GM12878 (cell line): ENCODE data around the gene CELF2. TPM values are rescaled to one million over a fixed set of nuclear protein-coding genes. Genes with fewer than 3 reads are reported as not detected.

ENCODE experiments used
- ATAC-seq: fragments of 200-7000 bp; cut with Tn5 transposase; 3 replicates; pipeline ENCODE4 v1.9.1; 2020; ENCODE audit warnings: mild to moderate bottlenecking, moderate library complexity
- BruUV-seq: library from RNA; stranded (reverse); fragments of 400-500 nt; replicated peaks from 2 replicates; lab custom pipeline; 2021; lab: Mats Ljungman, UMichigan
- CTCF ChIA-PET: fragments of 300-600 bp; sonication (Branson Sonifier 250); formaldehyde crosslinking; extraction: SDS; loops from one replicate; lab custom pipeline; 2021; ENCODE audit warnings: inconsistent platforms; lab: Yijun Ruan, JAX
- POLR2A ChIA-PET: fragments of 350-600 bp; formaldehyde crosslinking; extraction: SDS; loops from one replicate; lab custom pipeline; 2021; ENCODE audit warnings: inconsistent platforms; lab: Charles Lee
- RAD21 ChIA-PET: fragments of 300-600 bp; sonication (Branson Sonifier 250); formaldehyde crosslinking; loops from one replicate; lab custom pipeline; 2023; ENCODE audit warnings: antibody characterized with exemption; ENCODE audit not compliant: unreplicated experiment; lab: Charles Lee
- SMC1A ChIA-PET: fragments of 300-600 bp; sonication (Branson Sonifier 250); formaldehyde crosslinking; loops from one replicate; lab custom pipeline; 2023; ENCODE audit not compliant: unreplicated experiment, uncharacterized antibody; lab: Charles Lee
- DNase-seq: peaks from one replicate; pipeline ENCODE4 v3.0.0-alpha.2; 2011; ENCODE audit warnings: low read depth, low spot score
- FAIRE-seq: peaks from 3 replicates; lab custom pipeline; 2011; peaks lifted over from hg19 to GRCh38; lab: Jason Lieb, UNC
- H2AFZ ChIP-seq: 2 replicates; pipeline ENCODE4 v1.6.0; 2011; ENCODE audit warnings: low read depth, low read length, control low read depth; ENCODE audit not compliant: control insufficient read depth
- H3K27ac ChIP-seq: 2 replicates; pipeline ENCODE4 v1.5.1; 2011; ENCODE audit warnings: control low read depth; ENCODE audit not compliant: control insufficient read depth, insufficient read depth
- H3K27me3 ChIP-seq, 2 experiments: replicated peaks in 1 of 2; 2 replicates each; pipeline versions ENCODE4 v1.6.0 to v1.6.1; 2011; ENCODE audit warnings: low read length in 1 of 2; ENCODE audit not compliant: control insufficient read depth in 2 of 2, insufficient read depth in 2 of 2
- H3K36me3 ChIP-seq, 2 experiments: 2 replicates each; pipeline ENCODE4 v1.5.1; 2011; ENCODE audit warnings: low read length in 1 of 2; ENCODE audit not compliant: control insufficient read depth in 2 of 2, insufficient read depth in 2 of 2
- H3K4me1 ChIP-seq: 2 replicates; pipeline ENCODE4 v1.6.1; 2011; ENCODE audit warnings: mild to moderate bottlenecking, low read length, moderate library complexity, mixed read lengths; ENCODE audit not compliant: control insufficient read depth, insufficient read depth
- H3K4me2 ChIP-seq: 2 replicates; pipeline ENCODE4 v1.6.0; 2011; ENCODE audit warnings: control low read depth; ENCODE audit not compliant: control insufficient read depth, insufficient read depth
- H3K4me3 ChIP-seq: fragments of 200-600 bp; sonication (generic); 2 replicates; pipeline ENCODE4 v1.5.1; 2016
- H3K79me2 ChIP-seq: 2 replicates; pipeline ENCODE4 v1.6.0; 2011; ENCODE audit warnings: low read length; ENCODE audit not compliant: control insufficient read depth, insufficient read depth
- H3K9ac ChIP-seq: 2 replicates; pipeline ENCODE4 v1.8.0; 2011; ENCODE audit warnings: low read length, control low read depth, mixed read lengths; ENCODE audit not compliant: control insufficient read depth, insufficient read depth
- H3K9me3 ChIP-seq: replicated peaks from 3 replicates; pipeline ENCODE4 v1.5.1; 2011; ENCODE audit warnings: mild to moderate bottlenecking, low read length; ENCODE audit not compliant: control insufficient read depth, insufficient read depth
- H4K20me1 ChIP-seq: 2 replicates; pipeline ENCODE4 v1.6.0; 2011; ENCODE audit not compliant: control insufficient read depth, insufficient read depth
- BCL11A ChIP-seq: IDR thresholded peaks from 2 replicates; pipeline ENCODE4 v1.6.1; 2011; ENCODE audit warnings: low read depth, low read length
- CHD4 ChIP-seq: fragments of 200-600 bp; sonication (generic); IDR thresholded peaks from 2 replicates; pipeline ENCODE4 v1.6.1; 2016; ENCODE audit warnings: mild to moderate bottlenecking
- DPF2 ChIP-seq: fragments of 450-650 bp; IDR thresholded peaks from 2 replicates; pipeline ENCODE4 v1.6.1; 2017; ENCODE audit warnings: mild to moderate bottlenecking
- EZH2 ChIP-seq: IDR thresholded peaks from 2 replicates; pipeline ENCODE4 v1.6.1; 2012; ENCODE audit warnings: low read depth, mild to moderate bottlenecking, control low read depth, inconsistent platforms, low read length, borderline replicate concordance; ENCODE audit not compliant: control insufficient read depth
- FOXK2 ChIP-seq: fragments of 450-650 bp; IDR thresholded peaks from 2 replicates; pipeline ENCODE4 v1.6.1; 2017; ENCODE audit warnings: mild to moderate bottlenecking, moderate library complexity
- JUND ChIP-seq: IDR thresholded peaks from 2 replicates; pipeline ENCODE4 v1.6.1; 2012; ENCODE audit warnings: low read depth, mild to moderate bottlenecking, low read length, improper control_type of control experiment, moderate library complexity
- KAT2A ChIP-seq: conservative IDR thresholded peaks from 2 replicates; pipeline ENCODE4 v1.6.1; 2011; ENCODE audit warnings: low read depth, low read length; ENCODE audit not compliant: control insufficient read depth
- KLF5 ChIP-seq: fragments of 450-650 bp; IDR thresholded peaks from 2 replicates; pipeline ENCODE4 v1.6.1; 2014; ENCODE audit warnings: mild to moderate bottlenecking; ENCODE audit not compliant: partially characterized antibody
- MYB ChIP-seq: fragments of 150-350 bp; IDR thresholded peaks from 2 replicates; pipeline ENCODE4 v1.6.1; 2014; ENCODE audit warnings: mild to moderate bottlenecking, low read depth, low read length, borderline replicate concordance
- NFIC ChIP-seq: IDR thresholded peaks from 2 replicates; pipeline ENCODE4 v1.6.1; 2012; ENCODE audit warnings: low read depth, mild to moderate bottlenecking, inconsistent platforms, low read length, moderate library complexity
- NR2C1 ChIP-seq: fragments of 450-650 bp; IDR thresholded peaks from 2 replicates; pipeline ENCODE4 v1.6.1; 2017; ENCODE audit warnings: antibody characterized with exemption, mild to moderate bottlenecking, moderate library complexity
- PBX3 ChIP-seq: IDR thresholded peaks from 2 replicates; pipeline ENCODE4 v1.6.1; 2011; ENCODE audit warnings: mild to moderate bottlenecking, low read depth, low read length, moderate library complexity; ENCODE audit not compliant: insufficient replicate concordance
- RAD51 ChIP-seq: fragments of 450-650 bp; IDR thresholded peaks from 2 replicates; pipeline ENCODE4 v1.6.1; 2016; ENCODE audit warnings: moderate library complexity, mild to moderate bottlenecking, inconsistent platforms
- SIN3A ChIP-seq: IDR thresholded peaks from 2 replicates; pipeline ENCODE4 v1.6.1; 2012; ENCODE audit warnings: low read depth, low read length, improper control_type of control experiment
- STAT1 ChIP-seq: fragments of 450-650 bp; conservative IDR thresholded peaks from 2 replicates; pipeline ENCODE4 v1.6.1; 2014; ENCODE audit warnings: antibody characterized with exemption, mild to moderate bottlenecking
- TARDBP ChIP-seq: IDR thresholded peaks from 2 replicates; pipeline ENCODE4 v1.6.1; 2016; ENCODE audit warnings: borderline replicate concordance
- YY1 ChIP-seq: IDR thresholded peaks from 2 replicates; pipeline ENCODE4 v1.6.1; 2011; ENCODE audit warnings: low read depth, mild to moderate bottlenecking, low read length
- ZNF384 ChIP-seq: IDR thresholded peaks from 2 replicates; pipeline ENCODE4 v1.6.1; 2012; ENCODE audit warnings: low read depth, mild to moderate bottlenecking, low read length, improper control_type of control experiment, borderline replicate concordance
- ZSCAN29 ChIP-seq: fragments of 450-650 bp; IDR thresholded peaks from 2 replicates; pipeline ENCODE4 v1.6.1; 2017; ENCODE audit warnings: mild to moderate bottlenecking, moderate library complexity
- WGBS: methylation state at CpG from one replicate; pipeline ENCODE4 v1.1.6; 2016; ENCODE audit warnings: low lambda C conversion rate; ENCODE audit not compliant: insufficient replicate concordance, insufficient coverage; ENCODE audit errors: missing lambda C conversion rate; 5-methylcytosine and 5-hydroxymethylcytosine counted together
- in situ Hi-C: fragments of 300-500 bp; cut with MboI; formaldehyde crosslinking; loops from 9 replicates; pipeline ENCODE4 v1.14.3; 2018; ENCODE audit warnings: mixed read lengths
- intact Hi-C: fragments of 100-400 bp; cut with micrococcal nuclease; formaldehyde crosslinking; loops from one replicate; pipeline ENCODE4 v1.14.2; 2022; ENCODE audit not compliant: unreplicated experiment
- polyA plus RNA-seq, 11 experiments: library from polyadenylated mRNA; depleted of rRNA in 4 of 11; unstranded in 6 of 11; stranded (reverse) in 5 of 11; fragments of >200 nt; fragmentation: Nextera tagmentation in 4 of 11; fragmentation: Illumina TruSeq in 1 of 11; extraction: Ambion mirVana in 4 of 11; extraction: Trizol in 1 of 11; gene quantifications; 1 replicate in 1 of 11; 2 replicates in 10 of 11; pipeline versions ENCODE4 v1.2.1 to v1.2.3, GENCODE V29; 2011 to 2016; ENCODE audit warnings: inconsistent platforms in 2 of 11, missing spikeins in 2 of 11, low read depth in 1 of 11
- total RNA-seq, 4 experiments: library from RNA; depleted of rRNA in 3 of 4; stranded (reverse); fragments of >200 nt in 3 of 4; fragmentation: Illumina TruSeq in 1 of 4; extraction: Trizol in 1 of 4; gene quantifications; 2 replicates each; pipeline versions ENCODE4 v1.2.1 to v1.2.3, GENCODE V29; 2013 to 2021
- TF ChIP-seq, protein P1 (sequence below): fragments of 450-650 bp; IDR thresholded peaks from 2 replicates; pipeline ENCODE4 v1.6.1; 2017; ENCODE audit warnings: mild to moderate bottlenecking, low read depth, inconsistent platforms; ENCODE audit not compliant: poor library complexity, severe bottlenecking

CELF2 gene
- total and polyA plus RNA-seq, 10 of the 15 experiments (the other 5 are each of a cell fraction or from before 2014, with no cell fraction given): 20.8 to 129 (median 86.3) TPM

DNA sequence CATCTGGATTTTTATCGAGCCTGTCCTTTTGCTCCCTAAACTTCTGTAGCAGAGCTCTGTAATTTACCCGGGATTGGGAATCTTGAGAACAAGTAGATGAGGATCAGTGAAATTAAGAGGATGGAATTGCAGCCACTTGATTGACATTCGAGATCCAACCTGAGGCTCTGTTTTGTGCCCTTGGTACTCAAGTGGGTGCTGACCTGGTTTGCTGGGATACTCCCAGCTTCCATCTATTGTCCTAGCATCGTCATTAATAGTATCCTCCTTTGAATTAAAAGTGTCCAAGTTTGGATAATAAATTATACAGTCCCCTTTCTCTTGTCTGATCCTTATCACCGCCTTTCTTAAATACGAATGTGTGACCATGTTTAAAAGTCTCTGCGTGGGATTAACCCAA, 17.1 kb downstream of the CELF2 start:
- H3K36me3 ChIP-seq: no peaks in the 10 kb centered on the region
- no peak overlapping the region for H2AFZ ChIP-seq
- BruUV-seq: no TSS peak
- intact Hi-C loops (loop anchor here (10.0 kb wide), 1 partner anchor 1700 kb away; no protein-coding TSS in a partner anchor), in situ Hi-C loops (loop anchor here (25.0 kb wide), 1 partner anchor 1697 kb away; no protein-coding TSS in a partner anchor)
- H3K4me3 ChIP-seq: no peak overlapping the region
- RAD21 ChIA-PET: no interaction called here
- no peaks in the 10 kb centered on the region; the same call in 2 of the 3 replicates for H3K9me3 ChIP-seq
- no peak for ATAC-seq
- DNase-seq: no peak
- no peaks in the 10 kb centered on the region for H3K27me3 ChIP-seq
- H4K20me1 ChIP-seq: no peaks in the 10 kb centered on the region
- no peak overlapping the region for H3K27ac ChIP-seq
- no peaks in the 10 kb centered on the region for H3K79me2 ChIP-seq
- H3K4me2 ChIP-seq: no peak overlapping the region
- POLR2A ChIA-PET: interaction anchor here (0.6 kb wide), 1 partner anchor 126 kb away, joined by 6 read pairs; no protein-coding TSS in a partner anchor
- SMC1A ChIA-PET: interaction anchor here (1.1 to 1.4 kb wide), 3 partner anchors 11 to 1692 kb away, joined by 3 to 4 read pairs (median 3); no protein-coding TSS in a partner anchor
- CTCF ChIA-PET: interaction anchor here (0.7 to 1.2 kb wide), 2 partner anchors 19 to 23 kb away, joined by 3 read pairs; no protein-coding TSS in a partner anchor
- TF ChIP-seq ZNF384: no peak
- no peak for TF ChIP-seq RAD51
- no peak for TF ChIP-seq JUND
- TF ChIP-seq PBX3: no peak
- TF ChIP-seq FOXK2: no peak
- TF ChIP-seq DPF2: no peak
- TF ChIP-seq YY1: no peak
- no peak for TF ChIP-seq KAT2A
- TF ChIP-seq TARDBP: no peak
- TF ChIP-seq KLF5: no peak
- no peak for TF ChIP-seq NFIC
- TF ChIP-seq MYB: no peak
- TF ChIP-seq EZH2: no peak
- no peak for TF ChIP-seq BCL11A
- TF ChIP-seq CHD4: no peak
- TF ChIP-seq, protein P1, sequence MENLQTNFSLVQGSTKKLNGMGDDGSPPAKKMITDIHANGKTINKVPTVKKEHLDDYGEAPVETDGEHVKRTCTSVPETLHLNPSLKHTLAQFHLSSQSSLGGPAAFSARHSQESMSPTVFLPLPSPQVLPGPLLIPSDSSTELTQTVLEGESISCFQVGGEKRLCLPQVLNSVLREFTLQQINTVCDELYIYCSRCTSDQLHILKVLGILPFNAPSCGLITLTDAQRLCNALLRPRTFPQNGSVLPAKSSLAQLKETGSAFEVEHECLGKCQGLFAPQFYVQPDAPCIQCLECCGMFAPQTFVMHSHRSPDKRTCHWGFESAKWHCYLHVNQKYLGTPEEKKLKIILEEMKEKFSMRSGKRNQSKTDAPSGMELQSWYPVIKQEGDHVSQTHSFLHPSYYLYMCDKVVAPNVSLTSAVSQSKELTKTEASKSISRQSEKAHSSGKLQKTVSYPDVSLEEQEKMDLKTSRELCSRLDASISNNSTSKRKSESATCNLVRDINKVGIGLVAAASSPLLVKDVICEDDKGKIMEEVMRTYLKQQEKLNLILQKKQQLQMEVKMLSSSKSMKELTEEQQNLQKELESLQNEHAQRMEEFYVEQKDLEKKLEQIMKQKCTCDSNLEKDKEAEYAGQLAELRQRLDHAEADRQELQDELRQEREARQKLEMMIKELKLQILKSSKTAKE: no peak
- TF ChIP-seq SIN3A: no peak
- TF ChIP-seq ZSCAN29: no peak
- no peak for TF ChIP-seq STAT1
- TF ChIP-seq NR2C1: no peak
- WGBS: 39% methylated on average over 7 of the region's 7 CpGs
- FAIRE-seq: no peak
- H3K4me1 ChIP-seq: no peaks in the 10 kb centered on the region
- no peak overlapping the region for H3K9ac ChIP-seq
